ENCODE results near the gene BTBD1.
A peak's percentile ranks its signal among the peaks of the same experiment; 100 is the strongest.

- TF ChIP-seq EP300 (IDR thresholded peaks at IDR 0.05) (no peak; a peak in 1 of 5 replicates), POLR2A (IDR thresholded peaks at IDR 0.05; ENCODE audit: low read length) (peak; percentile 97), CBX2 (IDR thresholded peaks at IDR 0.05; ENCODE audit: borderline replicate concordance, low read depth) (no peak), CBX8 (IDR thresholded peaks at IDR 0.05) (no peak), MAX (IDR thresholded peaks at IDR 0.05) (peak; percentile 68), CTCF (IDR thresholded peaks at IDR 0.05) (no peak; the same call in 2 of the 3 replicates), MAZ (IDR thresholded peaks at IDR 0.05; ENCODE audit: borderline replicate concordance, low read depth, low read length) (peak; percentile 93; the same call in 1 of the 2 replicates), FOSL2 (IDR thresholded peaks at IDR 0.05) (0 out of 2 replicates have a peak, but pooled peaks have one; percentile 16), FOSL2 (CRISPR knock-in tag; IDR thresholded peaks at IDR 0.05) (0 out of 2 replicates have a peak, but pooled peaks have one; percentile 27), EHF (CRISPR knock-in tag; IDR thresholded peaks at IDR 0.05) (no peak), CEBPB (IDR thresholded peaks at IDR 0.05) (no peak), POLR2AphosphoS2 (conservative IDR thresholded peaks at IDR 0.05; ENCODE audit: low read length) (no peak), ZFP36 (IDR thresholded peaks at IDR 0.05; ENCODE audit: borderline replicate concordance, partially characterized antibody) (no peak), PBX3 (IDR thresholded peaks at IDR 0.05) (no peak), REST (IDR thresholded peaks at IDR 0.05) (no peak)
These were observed at the start of gene BTBD1 for GRCh38 chr15:83066734-83067637.

Measured in A549 (cell line).